Brain pericyte (primary cell): ENCODE results near the gene EIF5B.
A peak's percentile ranks its signal among the peaks of the same experiment; 100 is the strongest.
"Not testable (repeated sequence)": the region's sequence is repeated elsewhere in the genome, so short reads cannot be mapped to it uniquely, and the experiment has no call there.

ENCODE experiments used
- DNase-seq: peaks from one replicate; pipeline ENCODE4 v3.0.0-alpha.2; 2012; ENCODE audit warnings: low read depth, low spot score

The EIF5B gene

DNA sequence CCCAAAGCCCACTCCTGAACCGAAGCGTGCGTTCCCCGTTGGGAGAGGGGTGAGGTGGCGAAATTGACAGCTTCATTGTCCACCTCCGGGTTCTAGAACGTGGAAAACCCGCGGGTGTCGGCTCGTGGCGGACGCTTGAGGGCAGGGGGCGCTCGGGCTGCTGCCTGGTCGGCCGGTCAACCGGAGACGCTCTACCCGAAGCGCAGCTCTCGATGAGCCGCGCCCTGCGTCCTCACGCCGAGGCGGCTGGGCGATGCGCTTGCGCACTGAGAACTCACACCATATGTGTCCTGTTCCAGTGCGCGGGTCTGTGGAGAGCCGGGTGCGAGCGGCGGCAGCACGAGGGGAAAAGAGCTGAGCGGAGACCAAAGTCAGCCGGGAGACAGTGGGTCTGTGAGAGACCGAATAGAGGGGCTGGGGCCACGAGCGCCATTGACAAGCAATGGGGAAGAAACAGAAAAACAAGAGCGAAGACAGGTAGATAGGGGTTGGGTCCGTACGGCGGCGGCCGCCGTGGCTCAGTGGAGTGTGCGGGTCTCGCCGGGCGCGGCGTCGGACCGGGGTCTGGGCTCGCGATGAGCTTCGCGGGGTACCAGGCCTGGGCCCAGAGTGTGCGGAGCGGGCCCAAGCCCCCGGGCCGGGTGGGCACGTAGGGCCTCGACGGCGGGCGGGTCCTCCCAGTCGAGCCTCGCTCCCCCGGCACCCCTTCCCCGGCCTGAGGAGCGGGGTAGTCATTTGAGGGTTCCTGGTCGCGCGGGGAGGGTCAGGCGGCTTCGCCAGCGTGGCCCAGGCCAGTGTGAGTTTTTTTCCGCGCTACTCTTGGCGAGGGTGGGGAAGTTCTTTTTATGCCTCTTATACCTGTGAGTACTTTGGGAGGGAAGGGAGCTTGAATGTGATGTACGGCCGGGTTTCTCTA lies at the start of gene EIF5B:
Gene EIF5B, plus strand, starts transcription at position 277 of the 916 bp plus-strand sequence. Its CDS starts 166 bp downstream, at position 443.
- DNase-seq, result peak; percentile 87

GRCh38 chr2:99297994-99298393 lies 39.2 kb upstream of the EIF5B start:
- no peak for DNase-seq

DNA sequence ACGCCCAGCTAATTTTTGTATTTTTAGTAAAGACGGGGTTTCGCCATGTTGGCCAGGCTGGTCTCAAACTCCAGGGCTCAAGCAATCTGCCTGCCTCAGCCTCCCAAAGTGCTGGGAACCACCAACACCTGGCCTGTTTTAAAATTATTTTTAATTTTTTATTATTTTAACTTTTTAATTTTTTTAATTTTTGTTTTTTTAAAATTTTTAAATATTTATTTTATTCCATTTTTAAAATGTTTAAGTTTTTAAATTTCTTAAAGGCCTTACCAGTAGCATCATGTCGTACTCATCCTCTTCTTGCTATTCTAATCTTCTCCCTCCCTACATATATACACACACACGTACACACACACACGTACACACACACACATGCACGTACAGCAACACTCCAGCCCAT lies 37.6 kb upstream of the EIF5B start:
- DNase-seq, result no peak

GRCh38 chr2:99301097-99301496 lies 36.1 kb upstream of the EIF5B start, which contains the start of gene LYG1:
TSS of gene LYG1 (minus strand) at chr2:99301197. CDS start at chr2:99295670, 5,527 bp downstream.
- not testable (repeated sequence) for DNase-seq

DNA sequence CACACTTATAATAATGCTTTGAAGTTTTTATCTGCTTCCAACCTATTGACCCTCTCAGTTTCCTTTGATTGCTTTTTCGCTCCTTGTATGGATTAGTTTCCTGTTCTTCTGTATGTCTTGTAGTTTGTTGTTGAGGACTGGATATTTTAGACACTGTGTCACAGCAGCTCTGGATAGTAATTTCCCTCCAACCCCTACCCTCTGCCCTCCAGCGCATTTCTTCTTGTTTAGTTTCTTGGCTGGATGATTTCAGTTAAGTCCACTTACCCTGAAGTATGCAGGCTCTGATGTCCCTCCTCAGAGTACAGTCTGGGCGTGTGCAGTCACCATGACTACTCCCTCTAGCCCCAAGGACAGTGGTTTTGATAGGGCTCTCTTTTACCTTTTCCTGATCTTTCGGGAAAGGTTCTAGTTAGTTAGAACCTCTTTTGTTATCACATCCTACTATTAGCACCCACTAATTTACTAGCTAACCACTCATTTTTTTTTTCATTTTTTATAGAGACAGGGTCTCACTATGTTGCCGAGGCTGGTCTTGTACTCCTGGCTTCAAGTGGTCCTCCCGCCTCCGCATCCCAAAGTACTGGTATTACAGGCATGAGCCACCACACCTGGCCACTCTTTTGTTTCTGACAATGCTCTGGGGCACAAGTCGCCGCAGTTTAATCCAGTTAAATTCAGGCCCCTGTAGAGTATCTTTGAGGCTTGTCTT lies 19.9 kb upstream of the EIF5B start:
- no peak for DNase-seq

DNA sequence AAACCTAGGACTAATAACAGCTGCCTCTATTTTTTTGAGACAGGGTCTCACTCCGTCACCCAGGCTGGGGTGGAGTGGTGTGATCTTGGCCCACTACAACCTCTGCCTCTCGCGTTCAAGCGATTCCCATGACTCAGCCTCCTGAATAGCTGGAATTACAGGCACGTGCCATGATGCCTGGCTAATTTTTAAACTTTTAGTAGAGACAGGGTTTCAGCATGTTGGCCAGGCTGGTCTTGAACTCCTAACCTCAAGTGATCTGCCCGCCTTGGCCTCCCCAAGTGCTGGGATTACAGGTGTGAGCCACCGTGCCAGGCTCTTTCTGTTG lies 19.4 kb upstream of the EIF5B start:
- not testable (repeated sequence) for DNase-seq

GRCh38 chr2:99325384-99325783 lies 11.8 kb upstream of the EIF5B start:
- DNase-seq, result no peak

DNA sequence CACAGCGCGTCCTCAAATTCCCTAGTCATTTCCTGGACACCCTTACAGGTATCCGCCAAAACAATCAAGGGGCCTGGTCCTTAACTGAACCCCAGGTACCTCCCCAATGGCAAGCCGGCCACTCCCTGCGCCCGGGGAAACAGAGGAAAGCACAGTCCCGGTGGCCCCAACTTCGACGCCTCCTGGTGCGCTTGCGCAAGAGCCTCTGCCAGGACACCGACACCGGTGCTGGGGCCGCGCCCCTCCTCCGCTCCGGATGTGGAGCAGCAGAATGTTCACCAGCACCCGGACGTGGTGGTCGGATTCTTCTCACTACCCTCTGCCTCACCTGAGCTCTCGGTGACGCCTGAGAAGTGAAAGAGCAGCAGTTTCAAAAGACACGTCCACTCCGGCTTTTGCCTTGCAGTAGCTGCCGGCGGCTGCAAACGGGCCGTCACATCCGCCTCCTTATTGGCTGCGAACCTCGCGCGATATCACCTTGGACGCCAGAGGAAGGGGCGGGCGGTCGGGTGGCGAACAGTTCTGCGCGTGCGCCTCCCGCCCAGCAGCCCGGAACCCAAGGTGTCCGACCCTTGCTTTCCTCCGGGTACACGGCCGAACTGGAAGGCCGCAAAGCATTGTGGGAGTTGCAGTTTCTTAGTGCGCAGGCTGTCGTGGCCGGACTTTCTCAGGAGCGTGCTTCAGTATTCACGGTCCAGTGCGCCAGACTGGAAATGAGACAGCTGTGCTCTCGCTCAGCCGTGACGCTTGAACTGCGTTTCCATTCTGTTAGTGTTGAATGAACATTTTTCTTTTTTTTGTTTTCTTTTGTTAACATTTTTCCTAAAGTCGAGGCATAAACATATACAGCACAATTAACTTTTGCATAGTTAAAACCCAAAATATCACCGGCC lies 1.0 kb upstream of the EIF5B start, which contains the start of gene TXNDC9:
Gene TXNDC9, minus strand, starts transcription at position 423 of the 893 bp plus-strand sequence. CDS start 3,123 bp downstream, outside the sequence.
- peak; percentile 99 for DNase-seq

- DNase-seq, result no peak
Observed at GRCh38 chr2:99336804-99337112, 431 bp upstream of the EIF5B start.

GRCh38 chr2:99338029-99338585 lies 918 bp downstream of the EIF5B start:
- no peak for DNase-seq

GRCh38 chr2:99340669-99341236 lies 3.6 kb downstream of the EIF5B start:
- no peak for DNase-seq

- DNase-seq, result no peak
Observed at GRCh38 chr2:99342536-99342935, 5.3 kb downstream of the EIF5B start.

GRCh38 chr2:99345446-99345845 lies 8.3 kb downstream of the EIF5B start:
- DNase-seq, result not testable (repeated sequence)

DNA sequence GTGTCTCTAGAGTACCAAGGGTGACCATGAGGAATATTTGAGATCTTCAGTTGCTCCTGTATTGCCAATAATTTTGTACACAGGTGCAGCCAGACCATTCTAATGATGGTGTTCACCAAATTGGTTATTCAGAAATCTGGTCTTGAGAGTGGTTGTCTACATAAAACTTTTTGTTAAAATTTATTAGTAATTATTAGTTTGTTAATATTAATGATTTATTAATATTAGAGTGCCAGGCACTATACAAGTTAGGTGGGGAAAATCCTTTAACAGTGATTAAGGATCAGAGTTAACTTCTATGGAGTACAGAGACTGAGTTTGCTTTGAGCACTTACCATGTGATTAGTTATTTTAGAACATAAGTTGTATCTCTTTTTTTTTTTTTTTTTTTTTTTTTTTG lies 9.0 kb downstream of the EIF5B start:
- DNase-seq, result no peak

DNA sequence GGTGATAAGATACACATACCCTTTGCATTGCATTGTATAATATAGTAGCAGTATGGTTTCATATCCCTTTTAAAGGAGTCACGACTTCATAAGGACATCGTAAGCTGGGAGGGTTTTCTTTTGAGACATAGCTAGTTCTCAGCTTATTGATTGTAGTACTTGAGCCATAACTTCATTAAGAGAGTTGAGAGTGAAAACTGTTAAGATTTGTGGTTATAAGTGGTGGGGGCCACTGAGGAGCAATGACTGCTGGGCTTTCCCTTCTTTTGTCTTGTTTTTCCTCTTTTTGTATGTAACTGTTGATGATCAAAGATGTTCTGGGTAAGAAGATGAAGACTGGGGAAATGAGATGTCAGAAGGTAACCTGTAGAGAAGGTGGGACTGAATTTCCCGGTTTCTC lies 11.0 kb downstream of the EIF5B start:
- DNase-seq, result no peak

DNA sequence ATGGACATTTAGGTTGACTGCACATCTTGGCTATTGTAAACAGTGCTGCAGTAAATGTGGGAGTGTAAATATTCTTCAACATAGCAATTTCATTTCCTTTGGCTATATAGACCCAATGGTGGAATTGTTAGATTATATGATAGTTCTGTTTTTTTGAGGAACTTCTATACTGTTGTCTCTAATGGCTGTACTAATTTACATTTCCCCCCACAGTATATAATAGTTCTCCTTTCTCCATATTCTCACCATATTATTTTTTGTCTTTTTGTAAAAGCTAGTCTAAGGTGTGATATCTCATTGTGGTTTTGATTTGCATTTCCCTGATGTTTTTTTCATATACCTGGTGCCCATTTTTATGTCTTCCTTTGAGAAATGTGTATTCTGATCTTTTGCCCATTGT lies 13.0 kb downstream of the EIF5B start:
- DNase-seq, result no peak

GRCh38 chr2:99354070-99354469 lies 16.9 kb downstream of the EIF5B start:
- no peak for DNase-seq

- DNase-seq, result not testable (repeated sequence)
Observed at GRCh38 chr2:99354825-99355224, 17.6 kb downstream of the EIF5B start.

DNA sequence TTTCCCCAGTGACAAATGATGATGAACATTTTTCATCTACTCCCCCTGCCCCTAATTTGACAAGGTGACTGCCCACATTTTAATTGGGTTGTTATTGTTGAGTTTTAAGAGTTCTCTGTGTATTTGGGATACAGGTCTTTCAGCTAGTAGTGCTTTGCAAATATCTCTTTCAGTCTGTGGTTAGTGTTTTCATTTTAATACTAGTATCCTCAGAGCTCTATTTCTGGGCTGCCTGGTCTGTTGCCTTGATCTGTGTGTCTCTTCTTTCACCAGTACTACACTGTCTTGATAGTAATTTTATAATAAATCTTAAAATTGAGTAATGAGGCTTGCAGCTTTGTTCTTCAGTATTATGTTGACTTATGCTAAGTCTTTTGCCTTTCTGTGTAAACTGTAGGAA lies 19.7 kb downstream of the EIF5B start:
- DNase-seq, result no peak

- DNase-seq, result no peak
Observed at GRCh38 chr2:99365661-99366060, 28.5 kb downstream of the EIF5B start.

GRCh38 chr2:99368854-99369253 lies 31.7 kb downstream of the EIF5B start:
- not testable (repeated sequence) for DNase-seq
